ENCODE measurements around the gene PEX11A. TPM values are rescaled to one million over a fixed set of nuclear protein-coding genes. Genes with fewer than 3 reads are reported as not detected.

PEX11A gene
- total RNA-seq, 2 donors from 2014 or later: 11.6 to 14.8 TPM

DNA sequence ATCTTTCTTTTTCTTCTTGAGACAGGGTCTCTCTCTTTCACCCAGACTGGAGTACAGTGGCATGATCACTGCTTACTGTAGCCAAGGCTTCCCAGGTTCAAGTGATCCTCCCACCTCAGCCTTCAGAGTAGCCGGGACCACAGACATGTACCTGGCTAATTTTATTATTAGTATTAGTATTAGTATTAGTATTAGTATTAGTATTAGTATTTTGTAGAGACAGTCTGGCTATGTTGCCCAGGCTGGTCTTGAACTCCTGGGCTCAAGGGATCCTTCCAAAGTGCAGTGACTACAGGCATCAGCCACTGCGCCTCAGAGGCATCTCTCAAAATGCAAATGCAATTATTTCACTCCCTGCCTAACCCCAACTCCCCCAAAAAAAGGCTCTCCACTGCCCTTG, 37.0 kb downstream of the PEX11A start:
- Histone ChIP-seq H3K4me3 (no peak overlapping the region), H3K4me1 (peaks cover 0 to 8% of the 10 kb centered on the region in 2 donors), H3K27ac (no peak overlapping the region), H3K27me3 (no peaks in the 10 kb centered on the region), H3K9me3 (no peaks in the 10 kb centered on the region), H3K36me3 (no peaks in the 10 kb centered on the region)
- no peak for TF ChIP-seq CTCF (IDR thresholded peaks at IDR 0.05)
- no peak for DNase-seq (ENCODE audit: low spot score)

GRCh38 chr15:89652666-89653065, 37.9 kb downstream of the PEX11A start:
- peaks cover 0 to 8% of the 10 kb centered on the region in 2 donors for H3K4me1 ChIP-seq
- H3K27ac ChIP-seq: no peak overlapping the region
- no peak for DNase-seq (ENCODE audit: low spot score)
- H3K9me3 ChIP-seq: no peaks in the 10 kb centered on the region
- no peaks in the 10 kb centered on the region for H3K27me3 ChIP-seq
- H3K36me3 ChIP-seq: no peaks in the 10 kb centered on the region
- H3K4me3 ChIP-seq: no peak overlapping the region
- TF ChIP-seq CTCF (IDR thresholded peaks at IDR 0.05): no peak

DNA sequence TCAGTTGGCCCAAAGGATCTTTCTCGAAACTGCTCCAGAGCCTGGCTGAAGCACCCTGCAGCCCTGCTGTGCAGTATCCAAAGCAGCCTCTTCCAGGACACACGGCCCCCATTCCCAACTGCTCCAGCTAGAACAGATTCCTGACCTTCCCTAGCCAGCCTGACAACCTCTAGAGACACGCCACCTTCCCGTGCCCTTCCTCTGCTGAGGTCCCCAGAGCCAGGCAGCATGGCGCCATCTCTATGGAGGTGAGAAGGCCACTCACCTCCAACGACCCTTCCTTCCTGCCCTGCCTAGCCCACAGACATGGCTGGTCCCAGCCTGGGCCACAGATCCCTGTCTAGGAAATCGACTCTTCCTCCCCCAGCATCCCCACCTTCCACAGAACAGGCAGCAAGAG, 38.4 kb downstream of the PEX11A start:
- no peak for TF ChIP-seq CTCF (IDR thresholded peaks at IDR 0.05)
- Histone ChIP-seq H3K27me3 (no peaks in the 10 kb centered on the region), H3K27ac (no peak overlapping the region), H3K36me3 (no peaks in the 10 kb centered on the region), H3K4me3 (no peak overlapping the region), H3K9me3 (no peaks in the 10 kb centered on the region), H3K4me1 (peaks cover 0 to 12% of the 10 kb centered on the region in 2 donors)
- DNase-seq (ENCODE audit: low spot score): no peak

DNA sequence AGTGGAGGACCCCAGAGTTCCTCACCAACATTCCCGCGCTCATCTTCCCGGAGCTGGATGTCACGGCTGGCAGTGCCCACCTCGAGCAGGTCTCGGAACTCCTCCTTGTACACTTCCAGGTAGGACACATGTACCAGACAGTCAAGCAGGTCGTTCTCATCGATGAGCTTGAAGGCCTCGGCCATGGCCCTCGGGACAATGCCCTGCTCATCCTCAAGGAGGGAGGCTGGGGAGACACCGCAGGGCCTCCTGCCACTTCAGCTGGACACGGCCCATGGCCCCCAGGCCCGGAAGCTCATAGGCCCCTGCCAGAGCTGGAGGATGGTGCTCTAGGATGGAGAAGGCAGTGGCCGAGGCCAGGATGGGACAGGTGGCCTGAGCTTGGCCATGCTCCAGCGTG, 40.8 kb downstream of the PEX11A start:
- Histone ChIP-seq H3K4me3 (no peak overlapping the region), H3K27ac (no peak overlapping the region), H3K36me3 (no peaks in the 10 kb centered on the region), H3K9me3 (no peaks in the 10 kb centered on the region), H3K4me1 (peaks cover 0 to 8% of the 10 kb centered on the region in 2 donors), H3K27me3 (no peaks in the 10 kb centered on the region)
- no peak for TF ChIP-seq CTCF (IDR thresholded peaks at IDR 0.05)
- DNase-seq (ENCODE audit: low spot score): no peak

DNA sequence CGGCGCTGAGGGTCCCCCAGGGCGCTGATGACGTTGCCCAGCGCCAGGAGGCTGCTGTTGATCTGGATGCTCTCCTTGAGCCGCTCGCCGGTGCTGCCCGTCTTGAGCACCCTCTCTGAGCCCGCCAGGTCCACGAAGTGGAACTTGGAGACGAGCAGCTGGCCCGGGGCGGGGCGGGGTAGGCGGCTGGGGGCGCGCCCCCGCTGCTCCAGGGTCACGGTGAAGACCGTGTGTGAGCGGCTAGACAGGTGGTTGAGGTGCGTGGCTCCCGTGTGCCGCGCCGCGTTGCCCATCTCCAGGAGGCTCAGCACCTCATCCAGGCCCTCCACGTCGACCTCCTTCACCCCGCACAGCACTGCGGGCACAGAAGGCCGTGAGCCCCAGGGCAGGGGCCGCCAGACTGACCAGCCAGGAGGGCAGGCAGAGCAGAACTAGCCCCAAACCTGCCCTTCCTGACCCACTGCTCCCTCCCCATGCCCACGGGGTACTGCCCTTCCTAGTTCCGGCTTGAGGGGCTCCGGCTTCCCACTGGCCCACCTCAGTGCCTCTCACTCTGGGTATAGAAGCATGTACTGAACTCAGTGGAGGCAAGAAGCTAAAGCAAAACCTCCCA, 41.4 kb downstream of the PEX11A start:
- no peak overlapping the region for H3K4me3 ChIP-seq
- H3K27ac ChIP-seq: no peak overlapping the region
- H3K27me3 ChIP-seq: no peaks in the 10 kb centered on the region
- H3K9me3 ChIP-seq: no peaks in the 10 kb centered on the region
- TF ChIP-seq CTCF (IDR thresholded peaks at IDR 0.05): no peak
- DNase-seq (ENCODE audit: low spot score): no peak
- no peaks in the 10 kb centered on the region for H3K36me3 ChIP-seq
- H3K4me1 ChIP-seq: peaks cover 0 to 4% of the 10 kb centered on the region in 2 donors

Data from right atrium auricular region (tissue), 2 donors.